SJCRH30 (cell line): Measurements from ENCODE around the gene ARHGEF11. TPM values are rescaled to one million over a fixed set of nuclear protein-coding genes. Genes with fewer than 3 reads are reported as not detected.
A peak's percentile ranks its signal among the peaks of the same experiment; 100 is the strongest.

Source experiments
- DNase-seq, 2 experiments: peaks; one replicate each; pipeline ENCODE4 v3.0.0-alpha.2; 2015 to 2020
- H3K27ac ChIP-seq: fragments of 250-450 bp; sonication (Bioruptor Pico); 2 replicates; pipeline ENCODE4 v1.5.1; 2020; ENCODE audit warnings: mild to moderate bottlenecking, moderate library complexity
- H3K27me3 ChIP-seq: fragments of 250-450 bp; sonication (Bioruptor Pico); 2 replicates; pipeline ENCODE4 v1.5.1; 2020; ENCODE audit warnings: mild to moderate bottlenecking, moderate library complexity
- H3K36me3 ChIP-seq: fragments of 250-450 bp; sonication (Bioruptor Pico); 2 replicates; pipeline ENCODE4 v1.5.1; 2020; ENCODE audit warnings: mild to moderate bottlenecking, moderate library complexity
- H3K4me1 ChIP-seq: fragments of 250-450 bp; sonication (Bioruptor Pico); 2 replicates; pipeline ENCODE4 v1.5.1; 2020; ENCODE audit warnings: mild to moderate bottlenecking, moderate library complexity
- H3K4me3 ChIP-seq: fragments of 250-450 bp; sonication (Bioruptor Pico); 2 replicates; pipeline ENCODE4 v1.5.1; 2020; ENCODE audit warnings: mild to moderate bottlenecking, moderate library complexity
- H3K9me3 ChIP-seq: fragments of 250-450 bp; sonication (Bioruptor Pico); replicated peaks from 2 replicates; pipeline ENCODE4 v1.5.1; 2020; ENCODE audit warnings: mild to moderate bottlenecking, moderate library complexity
- total RNA-seq: library from RNA; depleted of rRNA; stranded (reverse); fragments of >200 nt; shearing (Covaris generic); gene quantifications from 2 replicates; pipeline ENCODE4 v1.2.3, GENCODE V29; 2014

The ARHGEF11 gene
- total RNA-seq, 1 experiment from 2014 or later, result 19.7 TPM

DNA sequence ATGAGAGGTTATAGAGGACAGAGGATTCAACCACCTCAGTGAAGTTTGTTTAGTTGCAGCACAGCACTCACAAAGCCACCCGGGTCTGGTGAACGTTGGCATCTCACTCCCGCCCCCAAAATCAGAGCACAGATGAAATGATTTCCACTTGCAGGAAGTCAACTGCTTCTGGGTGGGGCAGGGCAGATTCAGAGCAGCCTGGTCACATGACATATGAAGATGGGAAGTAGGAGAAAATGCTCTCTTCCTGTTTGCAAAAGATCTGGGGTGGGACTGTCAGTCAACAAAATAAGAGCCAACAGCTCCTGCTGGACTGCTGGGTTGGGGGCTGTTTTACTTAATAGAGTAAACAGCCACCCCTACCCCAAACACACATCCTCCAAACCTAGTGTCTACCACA, 81.9 kb downstream of the ARHGEF11 start:
- H3K9me3 ChIP-seq, result no peaks in the 10 kb centered on the region
- H3K27ac ChIP-seq, result no peak overlapping the region
- H3K36me3 ChIP-seq, result peaks cover 3% of the 10 kb centered on the region; the same call in 1 of the 2 replicates
- no peaks in the 10 kb centered on the region for H3K27me3 ChIP-seq
- H3K4me1 ChIP-seq, result no peaks in the 10 kb centered on the region
- H3K4me3 ChIP-seq, result no peak overlapping the region
- DNase-seq, result no peak

DNA sequence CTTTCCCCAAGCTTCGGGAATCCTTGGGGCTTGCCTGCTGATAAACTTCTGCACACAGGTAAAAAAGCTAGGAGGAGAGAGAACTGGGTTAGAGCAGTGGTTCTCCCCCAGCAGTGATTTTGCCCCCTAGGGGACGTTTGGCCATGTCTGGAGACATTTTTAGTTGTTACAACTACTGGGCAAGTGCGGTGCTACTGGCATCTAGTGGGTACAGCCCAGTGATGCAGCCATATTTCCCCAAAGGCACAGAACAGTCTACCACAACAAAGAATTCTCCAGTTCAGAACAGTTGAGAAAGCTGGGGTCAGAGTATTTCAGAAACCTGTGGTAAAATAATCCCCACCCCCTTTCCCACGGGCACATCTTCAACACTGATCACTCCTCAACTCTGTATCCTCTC, 83.8 kb downstream of the ARHGEF11 start:
- Histone ChIP-seq H3K4me3 (no peak overlapping the region), H3K27me3 (no peaks in the 10 kb centered on the region), H3K27ac (no peak overlapping the region), H3K4me1 (no peaks in the 10 kb centered on the region), H3K9me3 (no peaks in the 10 kb centered on the region), H3K36me3 (peaks cover 10% of the 10 kb centered on the region; the same call in 1 of the 2 replicates)
- peak in 1 of 2 experiments; percentile 6 for DNase-seq

DNA sequence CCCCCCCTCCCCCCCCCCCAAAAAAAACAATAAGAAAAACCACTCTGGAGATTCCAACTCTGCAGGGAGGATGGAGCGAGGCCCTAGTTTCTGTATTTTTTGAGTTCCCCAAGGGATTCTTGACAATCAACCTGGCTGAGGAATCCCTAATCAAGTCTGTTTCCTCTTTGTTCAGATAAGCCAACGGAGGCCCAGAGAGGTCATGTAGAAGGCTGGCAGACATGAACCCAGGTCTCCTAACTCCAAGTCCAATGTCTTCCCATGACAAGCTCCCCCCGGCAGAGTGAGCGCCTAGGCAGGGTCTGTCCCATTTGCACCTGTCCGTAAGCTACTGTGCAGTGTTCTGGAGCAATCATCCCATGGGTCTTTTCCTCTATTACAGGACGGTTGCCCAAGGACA, 85.6 kb downstream of the ARHGEF11 start:
- Histone ChIP-seq H3K27me3 (no peaks in the 10 kb centered on the region), H3K27ac (no peak overlapping the region), H3K9me3 (no peaks in the 10 kb centered on the region), H3K36me3 (peaks cover 10% of the 10 kb centered on the region; the same call in 1 of the 2 replicates), H3K4me1 (no peaks in the 10 kb centered on the region), H3K4me3 (no peak overlapping the region)
- DNase-seq, result no peak

DNA sequence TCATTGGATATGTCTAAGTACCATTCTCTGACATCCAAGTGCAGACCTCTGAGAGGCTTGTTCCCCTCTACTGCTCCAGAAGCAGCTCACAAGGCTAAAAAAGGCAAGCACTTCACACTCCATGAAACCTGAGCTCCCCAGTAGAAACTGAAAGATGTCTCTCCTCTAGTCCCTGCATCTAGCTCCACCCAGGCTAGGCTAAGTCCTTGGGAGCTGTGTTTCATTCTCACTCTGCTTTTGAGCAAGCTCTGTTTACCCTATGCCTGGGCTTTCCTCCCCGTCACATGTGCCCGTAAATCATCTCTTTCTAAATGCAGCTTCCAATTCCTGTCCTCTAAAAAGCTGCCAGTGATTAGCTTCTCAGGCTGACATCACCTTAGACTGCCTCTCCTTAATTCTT, 86.1 kb downstream of the ARHGEF11 start:
- no peak overlapping the region for H3K4me3 ChIP-seq
- H3K27me3 ChIP-seq, result no peaks in the 10 kb centered on the region
- H3K36me3 ChIP-seq, result peaks cover 10% of the 10 kb centered on the region; the same call in 1 of the 2 replicates
- no peak overlapping the region for H3K27ac ChIP-seq
- H3K4me1 ChIP-seq, result no peaks in the 10 kb centered on the region
- no peaks in the 10 kb centered on the region for H3K9me3 ChIP-seq
- DNase-seq, result peak in 1 of 2 experiments; percentile 17

DNA sequence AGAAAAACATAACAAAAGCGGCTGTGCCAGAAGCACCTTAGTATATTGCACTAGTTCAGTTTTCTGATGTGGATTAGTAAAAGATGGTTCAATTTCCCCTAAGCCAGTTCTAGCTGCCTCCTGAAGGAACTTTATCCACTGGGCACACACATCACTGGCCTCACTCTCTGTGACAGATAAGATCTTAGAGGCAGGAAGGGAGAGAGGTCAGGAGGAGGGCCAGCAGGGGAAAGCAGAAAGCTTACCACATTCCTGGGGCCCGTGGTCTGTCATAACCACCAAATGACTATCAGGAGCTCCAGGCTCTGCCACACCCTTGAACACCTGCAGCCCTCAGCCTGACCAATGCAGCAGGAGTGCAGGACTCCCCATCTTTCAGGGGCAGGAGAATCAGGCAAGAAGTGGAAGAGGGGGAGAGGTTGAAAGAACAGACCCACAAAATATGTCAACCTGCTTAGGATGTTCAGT, 87.3 kb downstream of the ARHGEF11 start:
- H3K4me3 ChIP-seq, result no peak overlapping the region
- peaks cover 14% of the 10 kb centered on the region; the same call in 1 of the 2 replicates for H3K36me3 ChIP-seq
- no peaks in the 10 kb centered on the region for H3K4me1 ChIP-seq
- no peaks in the 10 kb centered on the region for H3K9me3 ChIP-seq
- H3K27me3 ChIP-seq, result no peaks in the 10 kb centered on the region
- no peak overlapping the region for H3K27ac ChIP-seq
- DNase-seq, result no peak

DNA sequence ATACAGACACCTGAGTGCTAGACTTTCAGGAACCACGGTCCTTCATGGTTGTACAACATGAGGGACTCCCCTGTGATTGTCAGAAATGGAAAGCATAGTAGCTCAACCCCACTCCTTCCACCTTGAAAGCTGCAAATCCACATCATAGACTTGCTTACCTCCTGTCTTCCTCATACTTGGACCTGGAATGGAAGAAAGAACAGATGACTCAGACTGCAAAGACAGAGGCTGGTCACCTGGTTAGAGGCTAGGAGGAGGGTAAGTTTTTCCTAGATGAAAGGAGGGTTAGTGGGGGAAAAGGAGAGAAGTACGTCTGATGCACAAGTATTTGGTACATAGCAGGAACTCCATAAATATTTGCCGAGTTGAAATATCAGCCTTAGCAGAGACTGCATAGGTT, 87.9 kb downstream of the ARHGEF11 start:
- no peak for DNase-seq
- H3K9me3 ChIP-seq, result no peaks in the 10 kb centered on the region
- no peaks in the 10 kb centered on the region for H3K27me3 ChIP-seq
- H3K4me3 ChIP-seq, result no peak overlapping the region
- H3K27ac ChIP-seq, result no peak overlapping the region
- H3K36me3 ChIP-seq, result peaks cover 14% of the 10 kb centered on the region; the same call in 1 of the 2 replicates
- H3K4me1 ChIP-seq, result no peaks in the 10 kb centered on the region

DNA sequence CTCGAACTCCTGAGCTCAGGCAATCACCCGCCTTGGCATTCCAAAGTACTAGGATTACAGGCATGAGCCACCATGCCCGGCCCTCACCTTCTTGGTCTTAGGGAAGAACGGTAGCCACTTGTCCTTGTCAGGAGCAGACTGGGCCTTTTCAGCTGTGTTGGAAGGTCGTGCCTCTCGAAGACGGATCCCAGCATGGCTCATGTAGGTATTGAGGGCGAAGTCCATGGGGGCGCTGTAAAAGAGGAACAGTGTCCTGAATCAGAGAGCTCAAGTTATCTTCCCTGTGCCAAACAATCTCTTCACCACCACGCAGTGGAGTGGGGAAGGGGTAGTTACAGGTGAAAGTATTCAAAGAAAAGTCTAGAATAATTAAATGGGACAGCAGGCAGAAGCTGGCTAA, 89.2 kb downstream of the ARHGEF11 start:
- H3K36me3 ChIP-seq, result peaks cover 18% of the 10 kb centered on the region; the same call in 1 of the 2 replicates
- H3K9me3 ChIP-seq, result no peaks in the 10 kb centered on the region
- no peaks in the 10 kb centered on the region for H3K4me1 ChIP-seq
- no peak overlapping the region for H3K4me3 ChIP-seq
- DNase-seq, result no peak
- H3K27me3 ChIP-seq, result no peaks in the 10 kb centered on the region
- no peak overlapping the region for H3K27ac ChIP-seq

DNA sequence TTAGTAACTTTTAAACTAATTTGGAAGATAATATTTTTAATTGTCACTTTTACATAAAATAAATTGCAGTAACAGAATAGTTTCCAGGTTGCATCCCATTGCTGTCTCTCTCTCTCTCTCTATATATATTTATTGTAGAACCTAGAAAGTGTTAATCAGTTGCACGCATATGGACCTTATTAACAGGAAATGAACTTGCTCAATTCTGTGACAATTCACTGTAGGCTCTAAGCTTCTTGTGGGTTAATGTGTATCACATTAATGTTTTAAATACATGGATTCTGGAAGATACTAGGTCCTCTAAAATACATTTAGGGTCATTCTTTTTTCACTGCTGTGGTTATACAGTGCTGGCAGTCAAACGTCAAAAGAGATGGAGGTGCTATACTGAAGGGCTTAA, 92.0 kb downstream of the ARHGEF11 start:
- DNase-seq, result no peak
- Histone ChIP-seq H3K27ac (no peak overlapping the region), H3K36me3 (peaks cover 17% of the 10 kb centered on the region), H3K27me3 (no peaks in the 10 kb centered on the region), H3K4me3 (no peak overlapping the region), H3K9me3 (no peaks in the 10 kb centered on the region), H3K4me1 (no peaks in the 10 kb centered on the region)

DNA sequence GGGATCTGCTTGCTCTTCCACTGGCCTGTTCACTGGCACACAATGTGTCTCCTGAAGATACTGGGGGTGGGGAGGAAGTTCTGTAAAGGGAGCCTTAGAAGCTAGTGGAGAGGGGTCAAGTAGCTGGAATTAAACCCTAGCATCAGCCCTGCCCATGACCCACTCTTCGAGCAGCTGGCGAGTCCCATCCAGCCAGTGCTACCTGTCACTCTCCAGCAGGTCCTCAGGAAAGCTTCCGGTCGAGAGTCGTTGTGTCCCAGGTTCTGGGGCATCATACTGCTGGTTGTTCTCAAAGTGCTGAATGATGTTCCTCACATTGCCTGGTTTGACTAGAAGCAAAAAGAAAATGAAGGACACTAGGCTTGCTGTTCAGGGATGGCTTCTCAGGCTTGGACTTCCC, 94.2 kb downstream of the ARHGEF11 start:
- no peaks in the 10 kb centered on the region for H3K27me3 ChIP-seq
- H3K36me3 ChIP-seq, result peaks cover 10% of the 10 kb centered on the region

DNA sequence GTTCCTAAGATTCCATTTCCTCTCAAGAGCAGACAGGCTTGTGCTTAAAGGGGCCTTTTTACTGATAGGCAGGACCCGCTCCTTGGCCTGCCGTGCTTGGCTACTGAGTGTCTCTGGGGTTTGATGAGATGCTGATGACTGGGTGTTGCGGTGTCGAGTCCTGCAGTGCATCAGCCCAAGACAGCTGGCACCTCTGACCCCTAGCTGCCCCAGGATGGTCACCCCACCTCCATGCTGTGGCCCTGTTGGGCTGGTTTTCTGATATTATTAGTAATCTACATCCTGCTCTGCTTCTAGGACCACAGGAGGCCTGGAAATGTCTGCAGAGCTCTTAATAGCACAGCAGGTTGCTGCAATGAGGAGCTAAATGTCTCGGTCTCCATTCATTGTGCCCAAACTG, 96.4 kb downstream of the ARHGEF11 start:
- Histone ChIP-seq H3K4me3 (no peak overlapping the region), H3K36me3 (peaks cover 16% of the 10 kb centered on the region), H3K27ac (no peak overlapping the region), H3K9me3 (no peaks in the 10 kb centered on the region), H3K27me3 (no peaks in the 10 kb centered on the region), H3K4me1 (no peaks in the 10 kb centered on the region)
- no peak for DNase-seq

More for the DNA sequence above, 94.2 kb downstream of the ARHGEF11 start:
- Histone ChIP-seq H3K4me3 (no peak overlapping the region), H3K27ac (no peak overlapping the region), H3K4me1 (no peaks in the 10 kb centered on the region), H3K9me3 (no peaks in the 10 kb centered on the region)
- DNase-seq, result no peak

DNA sequence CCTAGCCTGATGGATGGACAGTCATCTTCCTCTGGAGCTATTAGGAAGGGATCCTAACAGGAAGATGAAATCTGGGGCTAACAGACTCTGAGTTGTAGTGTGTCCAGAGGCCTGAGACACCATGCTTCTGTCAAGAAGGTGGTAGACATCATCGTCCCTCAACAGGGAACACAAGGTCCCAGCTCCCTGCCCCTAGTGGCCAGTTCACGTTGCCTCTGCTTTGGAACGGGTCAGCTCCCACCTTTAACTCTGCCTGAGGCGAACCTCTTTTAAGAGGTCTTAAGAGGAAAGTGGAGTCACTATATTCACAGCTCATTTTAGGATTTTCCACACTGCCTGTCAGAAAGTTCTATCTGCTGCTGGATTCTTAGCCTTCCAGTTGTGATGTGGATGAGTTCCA, 96.8 kb downstream of the ARHGEF11 start:
- Histone ChIP-seq H3K27me3 (no peaks in the 10 kb centered on the region), H3K27ac (no peak overlapping the region), H3K4me1 (no peaks in the 10 kb centered on the region), H3K4me3 (no peak overlapping the region), H3K36me3 (peaks cover 15% of the 10 kb centered on the region), H3K9me3 (no peaks in the 10 kb centered on the region)
- DNase-seq, result no peak

DNA sequence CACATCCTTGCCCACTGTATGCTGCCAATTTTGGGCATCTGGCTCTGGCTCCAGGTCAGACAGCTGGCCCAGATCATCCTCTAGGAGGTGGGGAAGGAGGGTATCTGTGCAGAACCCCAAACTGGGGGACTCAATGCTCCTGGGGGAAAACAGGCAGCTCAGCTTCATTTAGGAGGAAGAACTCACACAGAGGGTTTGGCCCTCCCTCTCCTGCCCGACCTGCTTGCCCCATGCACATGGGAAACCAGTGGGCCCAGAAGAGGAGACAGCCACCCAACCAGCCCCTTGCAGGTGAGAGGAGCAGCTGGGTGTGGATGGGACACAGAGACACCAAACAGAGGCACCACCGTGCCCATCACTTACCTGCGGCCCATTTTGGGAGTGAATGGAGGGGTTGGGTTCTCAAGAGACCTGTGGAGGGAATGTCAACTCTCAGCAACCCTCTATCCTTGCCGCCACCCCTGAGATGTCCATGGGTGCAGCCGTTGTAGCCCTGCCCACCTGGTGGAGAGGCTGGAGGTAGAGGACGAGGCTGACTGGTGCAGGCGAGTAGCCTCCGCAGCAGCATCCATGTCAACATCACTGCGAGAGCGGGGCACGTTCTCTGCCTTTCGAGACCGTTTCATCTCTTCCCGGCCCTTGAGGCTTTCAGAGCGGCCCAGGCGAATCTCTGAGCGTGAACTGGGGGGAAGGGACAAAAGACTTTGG, 97.6 kb downstream of the ARHGEF11 start:
- H3K4me1 ChIP-seq, result no peaks in the 10 kb centered on the region
- H3K36me3 ChIP-seq, result peaks cover 12% of the 10 kb centered on the region
- H3K9me3 ChIP-seq, result no peaks in the 10 kb centered on the region
- H3K27ac ChIP-seq, result no peak overlapping the region
- no peak overlapping the region for H3K4me3 ChIP-seq
- H3K27me3 ChIP-seq, result no peaks in the 10 kb centered on the region
- DNase-seq, result no peak

DNA sequence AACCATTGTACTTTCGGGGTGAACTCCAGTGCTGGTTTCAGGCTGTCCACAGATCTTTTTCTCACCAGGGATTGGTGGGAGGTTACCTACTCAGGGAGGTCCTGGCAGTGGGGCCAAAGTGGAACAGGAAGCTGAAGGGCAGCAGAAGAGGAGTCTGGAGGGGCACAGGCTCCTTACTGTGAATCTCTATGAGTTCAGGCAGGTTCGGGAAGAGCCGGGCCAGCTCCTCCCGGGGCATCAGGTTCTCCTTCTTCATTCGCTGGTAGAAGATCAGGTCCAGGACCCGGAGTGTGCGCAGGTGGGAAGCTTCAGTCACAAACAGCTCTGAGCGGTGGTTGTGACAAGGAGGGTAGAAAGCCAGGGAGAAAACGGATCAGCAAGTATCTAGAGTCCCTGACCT, 98.4 kb downstream of the ARHGEF11 start:
- no peaks in the 10 kb centered on the region for H3K4me1 ChIP-seq
- peaks cover 12% of the 10 kb centered on the region for H3K36me3 ChIP-seq
- no peaks in the 10 kb centered on the region for H3K27me3 ChIP-seq
- no peak for DNase-seq
- H3K27ac ChIP-seq, result no peak overlapping the region
- no peak overlapping the region for H3K4me3 ChIP-seq
- no peaks in the 10 kb centered on the region for H3K9me3 ChIP-seq

DNA sequence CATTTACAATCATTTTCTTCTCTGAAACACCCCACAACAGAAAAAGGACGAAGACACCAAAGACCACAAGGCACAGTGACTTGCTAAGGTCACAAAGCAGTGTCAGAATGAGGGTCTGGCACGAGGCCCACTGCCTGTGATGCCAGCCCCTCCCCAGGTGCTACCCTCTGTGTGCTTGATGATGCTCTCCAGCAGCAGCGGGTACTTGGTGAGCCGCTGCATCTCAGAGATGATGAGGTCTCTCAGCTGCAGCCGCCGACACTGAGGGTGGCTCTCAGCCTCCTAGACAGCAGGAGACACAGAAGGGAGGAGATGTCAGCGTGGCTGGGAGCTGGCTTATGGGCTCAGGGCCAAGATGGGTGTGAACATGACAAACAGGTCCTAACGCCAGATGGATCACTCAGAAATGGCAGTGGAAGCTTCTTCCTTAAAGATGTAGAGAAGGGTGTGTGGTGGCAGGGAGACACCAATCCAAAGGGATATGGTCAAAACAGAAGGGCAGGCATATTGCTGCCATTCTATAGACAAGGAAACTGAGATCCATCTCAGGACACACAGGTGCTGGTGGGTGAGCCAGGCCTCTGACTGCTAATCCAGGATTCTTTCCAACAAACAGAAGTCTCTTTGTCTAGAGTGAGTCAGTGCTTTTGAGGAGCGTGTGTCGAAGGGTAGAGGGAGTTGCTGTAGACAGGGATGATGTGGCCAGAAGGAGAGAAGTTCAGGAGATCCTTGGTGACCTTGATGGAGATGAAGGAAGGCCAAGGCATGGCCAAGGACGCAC, 99.5 kb downstream of the ARHGEF11 start:
- no peaks in the 10 kb centered on the region for H3K27me3 ChIP-seq
- H3K27ac ChIP-seq, result no peak overlapping the region
- H3K4me3 ChIP-seq, result no peak overlapping the region
- H3K4me1 ChIP-seq, result no peaks in the 10 kb centered on the region
- peaks cover 8% of the 10 kb centered on the region for H3K36me3 ChIP-seq
- DNase-seq, result no peak
- no peaks in the 10 kb centered on the region for H3K9me3 ChIP-seq

DNA sequence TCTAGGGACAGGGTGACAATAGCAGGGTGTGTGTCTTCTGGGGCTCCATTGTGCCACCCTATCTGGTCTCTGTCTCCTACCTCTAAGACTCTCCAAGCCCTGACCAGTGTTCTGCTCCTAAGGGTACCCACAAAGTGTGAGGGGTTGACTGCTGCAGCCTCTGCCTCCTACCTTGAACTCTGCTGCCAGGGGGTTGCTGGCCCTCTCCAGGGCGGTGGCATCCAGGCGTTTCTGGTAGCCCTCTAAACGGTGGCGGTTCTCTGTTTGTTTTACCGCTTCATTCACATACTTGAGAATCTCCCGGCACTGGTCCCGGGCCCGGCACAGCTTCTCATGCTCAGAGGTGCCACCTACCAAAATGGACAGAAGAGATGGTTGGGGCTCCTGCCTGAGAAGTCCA, 100.7 kb downstream of the ARHGEF11 start:
- H3K27ac ChIP-seq, result no peak overlapping the region
- H3K4me3 ChIP-seq, result no peak overlapping the region
- DNase-seq, result no peak
- no peaks in the 10 kb centered on the region for H3K27me3 ChIP-seq
- no peaks in the 10 kb centered on the region for H3K4me1 ChIP-seq
- no peaks in the 10 kb centered on the region for H3K9me3 ChIP-seq
- H3K36me3 ChIP-seq, result peaks cover 6% of the 10 kb centered on the region; the same call in 1 of the 2 replicates
